ENCODE measurements around the gene RALGPS1. TPM values are rescaled to one million over a fixed set of nuclear protein-coding genes. Genes with fewer than 3 reads are reported as not detected.

Gene RALGPS1
- total RNA-seq (2014; rRNA removed; shearing (Covaris generic)) = 8.3 and 14.4 TPM in 2 replicates
- 14.1 and 16.3 TPM in 2 replicates for total RNA-seq (2022)
- percentile 51 among the genes with signal in this experiment for Bru-seq, nascent RNA
- BruChase-seq, experiment 1, labeled RNA remaining after a 6-hour chase = percentile 50 among the genes with signal in this experiment
- BruChase-seq, experiment 2, labeled RNA remaining after a 2-hour chase = percentile 50 among the genes with signal in this experiment
- long read RNA-seq, partial matches to known transcripts = 2 of 21 reads
- long read RNA-seq, other reads (novel, unspliced or antisense) = 18 of 21 reads

GRCh38 chr9:126914458-126915280 is at the start of gene RALGPS1:
RALGPS1 (plus strand) TSS chr9:126914782; CDS start chr9:126962290, 47,508 bp downstream.
- H3K9me3 ChIP-seq (ENCODE audit: low read length) = no peaks in the 10 kb centered on the region
- peak; percentile 95 for DNase-seq (ENCODE audit: low spot score)
- H3K27ac ChIP-seq (ENCODE audit: low read depth, low read length, poor library complexity, severe bottlenecking) = no peak within 1 kb of the TSS
- H2AFZ ChIP-seq (ENCODE audit: low read length) = peak within 1 kb of the TSS; percentile 56; the same call in 1 of the 2 replicates
- ChIA-PET POLR2A (interaction anchor here (0.6 to 1.1 kb wide), 6 partner anchors 11 to 446 kb away, joined by 3 to 5 read pairs (median 3); no protein-coding TSS in a partner anchor), CTCF (ENCODE audit: unreplicated experiment) (interaction anchor here (0.6 kb wide), 1 partner anchor 228 kb away, joined by 3 read pairs; no protein-coding TSS in a partner anchor)
- no peaks in the 10 kb centered on the region for H3K36me3 ChIP-seq (ENCODE audit: insufficient read depth, low read length)
- peaks cover 7% of the 10 kb centered on the region for H3K4me1 ChIP-seq (ENCODE audit: insufficient read depth, low read length, poor library complexity, severe bottlenecking)
- H3K9me2 ChIP-seq (ENCODE audit: insufficient read depth, low read length) = no peaks in the 10 kb centered on the region
- H4K20me1 ChIP-seq (ENCODE audit: insufficient read depth, low read length) = no peaks in the 10 kb centered on the region
- peak within 1 kb of the TSS; percentile 69 for H3K4me3 ChIP-seq (ENCODE audit: low read depth, low read length, poor library complexity, severe bottlenecking)
- BruUV-seq (replicated peaks) = no TSS peak
- H3K4me2 ChIP-seq (ENCODE audit: low read length) = peak within 1 kb of the TSS; percentile 92
- H3K79me2 ChIP-seq (ENCODE audit: insufficient read depth, low read depth, low read length) = no peaks in the 10 kb centered on the region
- intact Hi-C loops (cut with micrococcal nuclease; ENCODE audit: unreplicated experiment) = loop anchor here (5.0 to 10.0 kb wide), 2 partner anchors 52 to 110 kb away; partner anchors contain the start of genes ZBTB34 and ZBTB43
- TF ChIP-seq CTCF (conservative IDR thresholded peaks at IDR 0.05; ENCODE audit: low read length) = no peak
- no peak for TF ChIP-seq EZH2phosphoT487 (IDR thresholded peaks at IDR 0.05; ENCODE audit: borderline replicate concordance, low read depth, low read length)

GRCh38 chr9:126869368-126869767 is 45.2 kb upstream of the RALGPS1 start:
- Histone ChIP-seq H3K4me3 (ENCODE audit: low read depth, low read length, poor library complexity, severe bottlenecking) (no peak overlapping the region), H3K36me3 (ENCODE audit: insufficient read depth, low read length) (peaks cover 18% of the 10 kb centered on the region; the same call in 1 of the 2 replicates), H2AFZ (ENCODE audit: low read length) (no peak overlapping the region), H3K9me3 (ENCODE audit: low read length) (no peaks in the 10 kb centered on the region), H3K4me2 (ENCODE audit: low read length) (no peak overlapping the region), H3K4me1 (ENCODE audit: insufficient read depth, low read length, poor library complexity, severe bottlenecking) (peaks cover 14% of the 10 kb centered on the region), H3K27ac (ENCODE audit: low read depth, low read length, poor library complexity, severe bottlenecking) (no peak overlapping the region), H3K79me2 (ENCODE audit: insufficient read depth, low read depth, low read length) (0 out of 2 replicates have a peak, but pooled peaks cover 6% of the 10 kb centered on the region), H3K9me2 (ENCODE audit: insufficient read depth, low read length) (no peaks in the 10 kb centered on the region), H4K20me1 (ENCODE audit: insufficient read depth, low read length) (no peaks in the 10 kb centered on the region)
- BruUV-seq (replicated peaks) = no TSS peak
- ChIA-PET POLR2A (no interaction called here), CTCF (ENCODE audit: unreplicated experiment) (no interaction called here)
- no peak for DNase-seq (ENCODE audit: low spot score)
- intact Hi-C loops (cut with micrococcal nuclease; ENCODE audit: unreplicated experiment) = no loop called here
- no peak for TF ChIP-seq EZH2phosphoT487 (IDR thresholded peaks at IDR 0.05; ENCODE audit: borderline replicate concordance, low read depth, low read length)
- TF ChIP-seq CTCF (conservative IDR thresholded peaks at IDR 0.05; ENCODE audit: low read length) = no peak

All from OCI-LY7 (cell line).